Fibroblast of the aortic adventitia (primary cell): ENCODE measurements around the gene CTNNA2. TPM values are rescaled to one million over a fixed set of nuclear protein-coding genes. Genes with fewer than 3 reads are reported as not detected.

Experiments
- DNase-seq: peaks from one replicate; pipeline ENCODE4 v3.0.0-alpha.2; 2010; ENCODE audit warnings: low read depth
- H3K4me3 ChIP-seq: 2 replicates; pipeline ENCODE4 v1.5.1; 2011; ENCODE audit warnings: low read depth, mild to moderate bottlenecking, control low read depth, low read length, moderate library complexity
- total RNA-seq: library from RNA; depleted of rRNA; stranded (reverse); fragments of >200 nt; gene quantifications from 2 replicates; pipeline ENCODE4 v1.2.3, GENCODE V29; 2012; ENCODE audit warnings: low replicate concordance
- TF ChIP-seq, protein P1 (sequence below): IDR thresholded peaks from 2 replicates; pipeline ENCODE4 v1.5.1; 2011; ENCODE audit warnings: mild to moderate bottlenecking, low read length, control low read depth, inconsistent platforms; ENCODE audit not compliant: insufficient read depth

The CTNNA2 gene
- total RNA-seq, 1 donor = 0.36 TPM

DNA sequence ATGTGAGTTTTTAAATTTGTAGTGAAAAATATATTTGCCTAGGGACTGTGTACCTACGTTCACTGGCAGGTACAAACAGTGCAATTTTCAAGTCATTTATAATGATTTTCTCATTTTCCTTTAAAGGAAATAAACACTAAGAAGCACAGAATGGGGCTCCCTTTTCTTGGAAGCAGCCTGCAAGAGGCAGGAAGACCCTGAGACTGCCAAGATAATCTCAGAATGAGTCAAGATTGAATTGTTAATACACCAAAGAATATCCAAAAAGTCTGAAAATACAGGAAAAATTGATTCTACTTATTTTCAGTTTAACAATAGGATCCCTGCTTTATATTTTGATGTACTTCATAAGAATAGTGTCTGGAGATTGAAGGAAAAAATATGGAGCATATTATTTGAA lies 331.2 kb downstream of the CTNNA2 start:
- DNase-seq = no peak
- TF ChIP-seq, protein P1, sequence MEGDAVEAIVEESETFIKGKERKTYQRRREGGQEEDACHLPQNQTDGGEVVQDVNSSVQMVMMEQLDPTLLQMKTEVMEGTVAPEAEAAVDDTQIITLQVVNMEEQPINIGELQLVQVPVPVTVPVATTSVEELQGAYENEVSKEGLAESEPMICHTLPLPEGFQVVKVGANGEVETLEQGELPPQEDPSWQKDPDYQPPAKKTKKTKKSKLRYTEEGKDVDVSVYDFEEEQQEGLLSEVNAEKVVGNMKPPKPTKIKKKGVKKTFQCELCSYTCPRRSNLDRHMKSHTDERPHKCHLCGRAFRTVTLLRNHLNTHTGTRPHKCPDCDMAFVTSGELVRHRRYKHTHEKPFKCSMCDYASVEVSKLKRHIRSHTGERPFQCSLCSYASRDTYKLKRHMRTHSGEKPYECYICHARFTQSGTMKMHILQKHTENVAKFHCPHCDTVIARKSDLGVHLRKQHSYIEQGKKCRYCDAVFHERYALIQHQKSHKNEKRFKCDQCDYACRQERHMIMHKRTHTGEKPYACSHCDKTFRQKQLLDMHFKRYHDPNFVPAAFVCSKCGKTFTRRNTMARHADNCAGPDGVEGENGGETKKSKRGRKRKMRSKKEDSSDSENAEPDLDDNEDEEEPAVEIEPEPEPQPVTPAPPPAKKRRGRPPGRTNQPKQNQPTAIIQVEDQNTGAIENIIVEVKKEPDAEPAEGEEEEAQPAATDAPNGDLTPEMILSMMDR = no peak
- H3K4me3 ChIP-seq = no peak overlapping the region

DNA sequence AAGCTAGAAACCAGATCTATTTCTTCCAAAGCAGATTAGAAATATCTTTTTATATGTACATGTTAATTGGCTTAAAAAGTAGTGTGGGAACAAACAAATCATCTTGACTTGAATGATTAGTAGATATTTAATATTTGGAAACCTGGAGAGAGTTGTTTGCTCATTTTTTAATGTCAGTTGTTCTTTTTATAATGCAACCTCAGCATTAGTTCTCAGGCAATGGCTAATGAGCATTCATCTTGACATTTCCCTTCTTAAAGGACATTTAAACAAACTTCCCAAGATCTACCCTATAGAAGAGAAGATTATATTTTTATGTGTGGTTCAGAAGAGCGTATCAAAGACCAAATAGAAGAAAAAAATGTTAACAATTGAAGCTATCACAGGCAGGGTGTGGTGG lies 334.0 kb downstream of the CTNNA2 start:
- no peak for DNase-seq
- TF ChIP-seq, protein P1 = no peak
- H3K4me3 ChIP-seq = no peak overlapping the region

DNA sequence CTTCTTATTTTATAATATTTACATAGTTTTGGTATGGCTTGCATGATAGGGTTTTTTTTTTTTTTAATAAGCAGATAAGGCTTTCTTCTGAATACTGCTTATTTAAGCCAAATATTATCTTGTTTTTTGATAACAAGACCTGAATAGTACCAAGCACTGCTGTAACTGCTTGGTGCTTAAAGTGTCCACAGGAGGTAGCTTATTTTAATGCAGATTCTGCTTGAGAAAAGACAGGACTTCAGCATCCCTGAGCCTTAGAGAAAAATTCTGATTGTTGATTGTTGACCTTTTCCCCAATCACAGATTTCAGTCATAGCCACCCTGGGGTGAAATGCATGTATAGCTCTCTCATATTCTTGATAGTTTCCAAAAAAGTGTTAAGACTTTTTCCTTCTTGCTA lies 336.4 kb downstream of the CTNNA2 start:
- DNase-seq = no peak
- TF ChIP-seq, protein P1 = no peak

DNA sequence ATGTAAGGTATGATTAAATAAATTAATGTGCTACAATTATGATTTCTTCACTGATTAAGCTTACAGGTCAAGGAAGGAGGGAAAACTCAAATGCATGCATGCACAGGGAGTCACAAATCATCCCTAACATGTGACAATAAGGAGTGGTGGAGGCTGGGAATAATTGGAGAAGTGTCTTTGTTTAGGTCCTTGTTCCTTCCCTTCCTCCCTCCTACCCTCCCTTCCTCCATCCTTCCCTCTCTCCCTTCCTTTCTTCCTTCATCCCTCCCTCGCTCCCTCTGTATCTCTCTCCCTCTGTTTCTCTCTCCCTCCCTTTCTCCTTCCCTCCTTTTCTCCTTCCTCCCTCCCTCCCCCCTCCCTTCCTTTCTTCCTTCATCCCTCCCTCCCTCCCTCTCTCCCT lies 337.1 kb downstream of the CTNNA2 start:
- no peak for DNase-seq
- TF ChIP-seq, protein P1 = no peak
- H3K4me3 ChIP-seq = no peak overlapping the region

More for the DNA sequence above, 336.4 kb downstream of the CTNNA2 start:
- H3K4me3 ChIP-seq = no peak overlapping the region

DNA sequence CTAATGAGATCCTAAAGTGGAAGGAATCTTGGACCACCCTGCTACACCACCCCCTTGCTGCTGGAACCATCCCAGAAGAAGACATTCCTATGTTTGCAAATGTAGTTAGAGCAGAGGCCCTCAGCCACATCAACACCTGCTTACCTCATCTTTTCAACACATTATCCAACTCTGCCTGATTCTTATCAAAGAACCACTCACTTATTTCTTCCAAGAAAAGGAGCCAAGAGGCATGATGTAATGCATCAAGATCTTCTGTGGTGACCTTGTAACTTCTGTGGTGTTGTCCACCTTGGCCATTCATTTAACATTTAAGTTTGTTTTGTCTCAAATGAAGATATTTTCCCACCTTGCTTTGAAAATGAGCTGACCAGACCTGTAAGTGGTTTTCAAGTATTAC lies 338.1 kb downstream of the CTNNA2 start:
- no peak for DNase-seq

DNA sequence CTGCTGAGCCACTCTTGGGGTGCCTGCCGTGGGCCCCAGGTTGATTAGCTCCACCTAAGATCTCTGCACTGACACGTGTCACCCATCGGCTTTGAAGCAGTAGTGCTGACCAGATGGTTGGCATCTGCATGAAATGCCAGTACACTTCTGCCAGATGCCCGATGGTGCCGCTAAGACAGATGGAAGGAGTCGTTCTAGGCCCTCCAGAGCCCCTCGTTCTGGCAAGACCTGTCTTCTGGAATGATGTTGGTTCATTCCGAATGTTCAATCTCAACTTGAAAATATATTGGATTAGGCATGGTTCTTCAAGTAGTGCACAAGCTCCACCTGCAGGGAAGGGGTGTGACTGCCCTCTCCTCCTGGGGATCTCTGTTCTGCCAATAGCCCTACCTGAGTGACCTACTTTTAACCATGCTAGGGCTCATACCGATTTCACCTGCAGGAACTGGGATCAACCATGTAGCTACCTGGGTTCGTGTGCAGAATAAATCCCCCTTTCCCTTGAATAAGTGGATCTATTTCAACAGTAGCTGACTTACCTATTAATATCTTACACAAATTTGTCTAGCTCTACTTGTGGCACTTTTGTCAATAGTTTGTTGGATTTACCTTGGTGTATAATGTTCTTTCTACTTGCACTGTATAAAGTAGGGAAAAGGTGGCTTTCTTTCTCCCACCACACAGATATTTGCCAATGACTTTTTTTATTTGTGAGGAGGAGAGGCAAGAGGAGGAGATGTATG lies 342.6 kb downstream of the CTNNA2 start:
- TF ChIP-seq, protein P1 = no peak
- H3K4me3 ChIP-seq = no peak overlapping the region
- no peak for DNase-seq

More for the DNA sequence above, 338.1 kb downstream of the CTNNA2 start:
- no peak overlapping the region for H3K4me3 ChIP-seq
- TF ChIP-seq, protein P1 = no peak

DNA sequence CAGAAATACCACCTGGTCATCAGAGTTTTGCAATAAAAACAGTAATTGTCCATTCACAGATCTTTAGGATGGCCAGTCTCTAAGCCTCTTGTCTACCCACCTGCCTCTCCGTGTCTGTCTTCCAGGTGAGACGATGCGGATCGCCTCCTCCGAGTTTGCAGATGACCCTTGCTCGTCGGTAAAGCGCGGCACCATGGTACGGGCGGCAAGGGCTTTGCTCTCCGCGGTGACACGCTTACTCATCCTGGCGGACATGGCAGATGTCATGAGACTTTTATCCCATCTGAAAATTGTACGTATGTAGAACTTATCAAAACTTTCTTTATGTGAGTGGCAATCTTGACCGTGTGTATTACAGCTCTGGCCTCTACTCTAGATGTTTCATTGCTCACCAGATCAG lies 345.0 kb downstream of the CTNNA2 start:
- TF ChIP-seq, protein P1 = no peak
- DNase-seq = no peak
- H3K4me3 ChIP-seq = no peak overlapping the region
